Measurements from ENCODE around the gene MYH13. TPM values are rescaled to one million over a fixed set of nuclear protein-coding genes. Genes with fewer than 3 reads are reported as not detected.

The MYH13 gene
- polyA plus RNA-seq, 1 of the 3 experiments (the other 2 are of a cell fraction), result not detected

DNA sequence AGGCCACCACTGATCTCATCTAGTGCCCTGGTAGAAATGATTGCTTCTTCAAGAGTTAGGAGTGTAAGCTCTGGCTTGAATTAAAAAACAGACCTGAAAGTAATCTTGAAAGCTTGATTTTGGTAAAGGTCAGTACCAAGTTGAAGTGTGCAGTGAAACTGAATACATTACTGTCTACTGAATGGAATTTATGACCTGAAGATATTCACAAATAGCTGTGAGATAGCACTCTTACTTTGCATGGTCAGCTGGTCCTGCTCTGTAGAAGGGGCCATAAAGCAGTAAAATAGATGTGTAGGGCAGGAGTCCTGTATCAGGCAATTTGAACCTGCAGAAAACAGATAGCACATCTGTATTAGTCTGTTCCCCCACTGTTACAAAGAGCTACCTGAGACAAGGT, 78.6 kb downstream of the MYH13 start:
- H2AFZ ChIP-seq (ENCODE audit: low read depth), result no peak overlapping the region
- H3F3A ChIP-seq (replicated peaks; ENCODE audit: insufficient read depth), result no peaks in the 10 kb centered on the region
- TF ChIP-seq, protein P1, sequence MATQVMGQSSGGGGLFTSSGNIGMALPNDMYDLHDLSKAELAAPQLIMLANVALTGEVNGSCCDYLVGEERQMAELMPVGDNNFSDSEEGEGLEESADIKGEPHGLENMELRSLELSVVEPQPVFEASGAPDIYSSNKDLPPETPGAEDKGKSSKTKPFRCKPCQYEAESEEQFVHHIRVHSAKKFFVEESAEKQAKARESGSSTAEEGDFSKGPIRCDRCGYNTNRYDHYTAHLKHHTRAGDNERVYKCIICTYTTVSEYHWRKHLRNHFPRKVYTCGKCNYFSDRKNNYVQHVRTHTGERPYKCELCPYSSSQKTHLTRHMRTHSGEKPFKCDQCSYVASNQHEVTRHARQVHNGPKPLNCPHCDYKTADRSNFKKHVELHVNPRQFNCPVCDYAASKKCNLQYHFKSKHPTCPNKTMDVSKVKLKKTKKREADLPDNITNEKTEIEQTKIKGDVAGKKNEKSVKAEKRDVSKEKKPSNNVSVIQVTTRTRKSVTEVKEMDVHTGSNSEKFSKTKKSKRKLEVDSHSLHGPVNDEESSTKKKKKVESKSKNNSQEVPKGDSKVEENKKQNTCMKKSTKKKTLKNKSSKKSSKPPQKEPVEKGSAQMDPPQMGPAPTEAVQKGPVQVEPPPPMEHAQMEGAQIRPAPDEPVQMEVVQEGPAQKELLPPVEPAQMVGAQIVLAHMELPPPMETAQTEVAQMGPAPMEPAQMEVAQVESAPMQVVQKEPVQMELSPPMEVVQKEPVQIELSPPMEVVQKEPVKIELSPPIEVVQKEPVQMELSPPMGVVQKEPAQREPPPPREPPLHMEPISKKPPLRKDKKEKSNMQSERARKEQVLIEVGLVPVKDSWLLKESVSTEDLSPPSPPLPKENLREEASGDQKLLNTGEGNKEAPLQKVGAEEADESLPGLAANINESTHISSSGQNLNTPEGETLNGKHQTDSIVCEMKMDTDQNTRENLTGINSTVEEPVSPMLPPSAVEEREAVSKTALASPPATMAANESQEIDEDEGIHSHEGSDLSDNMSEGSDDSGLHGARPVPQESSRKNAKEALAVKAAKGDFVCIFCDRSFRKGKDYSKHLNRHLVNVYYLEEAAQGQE (IDR thresholded peaks at IDR 0.05; ENCODE audit: low read depth, low read length), result no peak
- ChIA-PET POLR2A (no interaction called here), CTCF (interaction anchor here (0.6 to 2.4 kb wide), 2 partner anchors 23 to 742 kb away, joined by 3 to 8 read pairs; no protein-coding TSS in a partner anchor)
- no peak for DNase-seq
- no peak overlapping the region for H3K27ac ChIP-seq (ENCODE audit: low read depth in 2 of 2, low read length in 1 of 2)
- no peaks in the 10 kb centered on the region for H3K9me2 ChIP-seq
- H3K36me3 ChIP-seq (replicated peaks in 1 of 2; ENCODE audit: control insufficient read depth in 1 of 2, insufficient read depth in 2 of 2, low read length in 1 of 2), result no peaks in the 10 kb centered on the region
- no peaks in the 10 kb centered on the region for H4K20me1 ChIP-seq (ENCODE audit: insufficient read depth)
- H3K4me2 ChIP-seq, result no peak overlapping the region
- H3K9ac ChIP-seq, result no peak overlapping the region
- no peaks in the 10 kb centered on the region for H3K79me2 ChIP-seq (ENCODE audit: insufficient read depth)
- no peak overlapping the region for H3K4me3 ChIP-seq (ENCODE audit: low read depth in 2 of 2, low read length in 1 of 2)
- H3K9me3 ChIP-seq, result no peaks in the 10 kb centered on the region
- peaks cover 10% of the 10 kb centered on the region; the same call in 1 of the 2 replicates for H3K27me3 ChIP-seq (ENCODE audit: insufficient read depth)
- no peaks in the 10 kb centered on the region for H3K4me1 ChIP-seq (ENCODE audit: control insufficient read depth in 1 of 2, insufficient read depth in 2 of 2, low read depth in 1 of 2, low read length in 1 of 2)

DNA sequence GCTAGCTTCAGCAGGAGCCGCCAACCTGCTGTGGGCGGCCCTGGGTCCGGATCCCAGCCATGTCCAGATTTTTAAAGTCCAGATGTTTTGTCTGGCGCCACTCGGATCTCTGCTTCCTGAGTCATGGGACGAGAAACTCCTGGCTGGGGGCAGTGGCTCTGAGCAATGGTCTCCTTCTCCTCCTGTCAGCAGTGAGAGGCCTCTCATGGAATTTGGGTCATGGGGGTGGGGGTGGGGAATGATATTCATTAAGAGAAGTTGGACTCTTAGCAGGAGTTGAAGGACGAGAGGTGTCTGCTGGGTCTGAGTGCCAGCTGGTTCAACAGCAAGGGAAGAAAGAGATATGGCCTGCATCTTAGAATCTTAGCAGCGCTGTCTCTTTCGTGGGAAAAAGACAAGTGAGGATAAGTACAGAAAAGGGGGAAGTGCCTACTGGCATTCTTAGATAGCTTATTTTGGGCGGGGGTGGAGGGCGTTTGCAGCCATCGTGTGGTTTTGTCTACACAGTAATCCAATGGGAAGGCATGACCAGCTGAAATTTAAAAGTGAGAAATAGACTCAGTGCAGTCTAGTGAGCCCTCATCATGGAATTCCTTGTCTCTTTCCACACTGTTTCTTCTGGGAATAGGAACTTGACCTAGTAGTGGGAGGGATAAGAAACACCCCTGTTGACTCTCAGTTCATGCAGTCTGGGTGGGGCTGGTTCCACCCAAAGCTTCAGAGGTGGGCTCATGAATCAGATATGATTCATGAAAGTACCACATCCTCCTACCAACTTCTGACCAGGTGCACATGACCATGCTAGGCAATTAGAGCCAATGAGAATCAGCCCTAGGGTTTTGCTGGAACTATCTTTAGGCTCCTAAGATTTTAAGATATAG, 80.5 kb downstream of the MYH13 start:
- Histone ChIP-seq H3K27ac (ENCODE audit: low read depth in 2 of 2, low read length in 1 of 2) (no peak overlapping the region), H3K9me2 (no peaks in the 10 kb centered on the region), H3K79me2 (ENCODE audit: insufficient read depth) (no peaks in the 10 kb centered on the region), H3K9ac (peak overlapping the region; percentile 38; the same call in 1 of the 2 replicates), H3K4me3 (ENCODE audit: low read depth in 2 of 2, low read length in 1 of 2) (peak overlapping the region; percentile 45 to 58), H4K20me1 (ENCODE audit: insufficient read depth) (no peaks in the 10 kb centered on the region), H3K4me2 (peak overlapping the region; percentile 53), H2AFZ (ENCODE audit: low read depth) (no peak overlapping the region; the same call in 1 of the 2 replicates), H3K36me3 (replicated peaks in 1 of 2; ENCODE audit: control insufficient read depth in 1 of 2, insufficient read depth in 2 of 2, low read length in 1 of 2) (no peaks in the 10 kb centered on the region), H3K27me3 (ENCODE audit: insufficient read depth) (peaks cover 10% of the 10 kb centered on the region; the same call in 1 of the 2 replicates), H3F3A (replicated peaks; ENCODE audit: insufficient read depth) (no peaks in the 10 kb centered on the region), H3K9me3 (no peaks in the 10 kb centered on the region), H3K4me1 (ENCODE audit: control insufficient read depth in 1 of 2, insufficient read depth in 2 of 2, low read depth in 1 of 2, low read length in 1 of 2) (no peaks in the 10 kb centered on the region)
- DNase-seq, result no peak
- TF ChIP-seq TEAD4 (IDR thresholded peaks at IDR 0.05; ENCODE audit: borderline replicate concordance, insufficient read depth) (no peak), FOSL2 (IDR thresholded peaks at IDR 0.05; ENCODE audit: borderline replicate concordance, low read depth) (no peak), RFX5 (IDR thresholded peaks at IDR 0.05; ENCODE audit: low read length) (no peak), NRF1 (IDR thresholded peaks at IDR 0.05; ENCODE audit: low read depth, low read length) (no peak), POLR2AphosphoS5 (IDR thresholded peaks at IDR 0.05; ENCODE audit: low read depth, low read length) (no peak), NFIC (IDR thresholded peaks at IDR 0.05; ENCODE audit: borderline replicate concordance) (no peak), RCOR1 (IDR thresholded peaks at IDR 0.05; ENCODE audit: low read length) (no peak), FOXJ3 (CRISPR knock-in tag; IDR thresholded peaks at IDR 0.05) (no peak), EZH2phosphoT487 (IDR thresholded peaks at IDR 0.05; ENCODE audit: borderline replicate concordance, low read depth) (no peak), TAF1 (IDR thresholded peaks at IDR 0.05; ENCODE audit: borderline replicate concordance, low read depth, low read length) (no peak), FOXM1 (IDR thresholded peaks at IDR 0.05; ENCODE audit: low read depth) (no peak), CHD2 (IDR thresholded peaks at IDR 0.05; ENCODE audit: low read length, partially characterized antibody) (no peak)
- TF ChIP-seq, protein P2, sequence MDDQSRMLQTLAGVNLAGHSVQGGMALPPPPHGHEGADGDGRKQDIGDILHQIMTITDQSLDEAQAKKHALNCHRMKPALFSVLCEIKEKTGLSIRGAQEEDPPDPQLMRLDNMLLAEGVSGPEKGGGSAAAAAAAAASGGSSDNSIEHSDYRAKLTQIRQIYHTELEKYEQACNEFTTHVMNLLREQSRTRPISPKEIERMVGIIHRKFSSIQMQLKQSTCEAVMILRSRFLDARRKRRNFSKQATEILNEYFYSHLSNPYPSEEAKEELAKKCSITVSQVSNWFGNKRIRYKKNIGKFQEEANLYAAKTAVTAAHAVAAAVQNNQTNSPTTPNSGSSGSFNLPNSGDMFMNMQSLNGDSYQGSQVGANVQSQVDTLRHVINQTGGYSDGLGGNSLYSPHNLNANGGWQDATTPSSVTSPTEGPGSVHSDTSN (IDR thresholded peaks at IDR 0.05), result no peak
- TF ChIP-seq, protein P3, sequence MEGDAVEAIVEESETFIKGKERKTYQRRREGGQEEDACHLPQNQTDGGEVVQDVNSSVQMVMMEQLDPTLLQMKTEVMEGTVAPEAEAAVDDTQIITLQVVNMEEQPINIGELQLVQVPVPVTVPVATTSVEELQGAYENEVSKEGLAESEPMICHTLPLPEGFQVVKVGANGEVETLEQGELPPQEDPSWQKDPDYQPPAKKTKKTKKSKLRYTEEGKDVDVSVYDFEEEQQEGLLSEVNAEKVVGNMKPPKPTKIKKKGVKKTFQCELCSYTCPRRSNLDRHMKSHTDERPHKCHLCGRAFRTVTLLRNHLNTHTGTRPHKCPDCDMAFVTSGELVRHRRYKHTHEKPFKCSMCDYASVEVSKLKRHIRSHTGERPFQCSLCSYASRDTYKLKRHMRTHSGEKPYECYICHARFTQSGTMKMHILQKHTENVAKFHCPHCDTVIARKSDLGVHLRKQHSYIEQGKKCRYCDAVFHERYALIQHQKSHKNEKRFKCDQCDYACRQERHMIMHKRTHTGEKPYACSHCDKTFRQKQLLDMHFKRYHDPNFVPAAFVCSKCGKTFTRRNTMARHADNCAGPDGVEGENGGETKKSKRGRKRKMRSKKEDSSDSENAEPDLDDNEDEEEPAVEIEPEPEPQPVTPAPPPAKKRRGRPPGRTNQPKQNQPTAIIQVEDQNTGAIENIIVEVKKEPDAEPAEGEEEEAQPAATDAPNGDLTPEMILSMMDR (IDR thresholded peaks at IDR 0.05), result no peak
- 8% methylated on average over 11 of the region's 12 CpGs for WGBS (ENCODE audit: low lambda C conversion rate)
- CTCF ChIA-PET, result no interaction called here
- POLR2A ChIA-PET, result no interaction called here

All from SK-N-SH (cell line).